GM12878 (cell line): ENCODE data around the gene ACAT2. TPM values are rescaled to one million over a fixed set of nuclear protein-coding genes. Genes with fewer than 3 reads are reported as not detected.

ENCODE experiments used
- IKZF2 ChIP-seq, 2 experiments: fragments of 450-650 bp; IDR thresholded peaks; 2 replicates each; pipeline ENCODE4 v1.6.1; 2017; ENCODE audit warnings: mild to moderate bottlenecking in 2 of 2, moderate library complexity in 2 of 2
- NR2C1 ChIP-seq: fragments of 450-650 bp; IDR thresholded peaks from 2 replicates; pipeline ENCODE4 v1.6.1; 2017; ENCODE audit warnings: antibody characterized with exemption, mild to moderate bottlenecking, moderate library complexity
- POU2F2 ChIP-seq: IDR thresholded peaks from 3 replicates; pipeline ENCODE4 v1.6.1; 2011; ENCODE audit warnings: low read depth, mild to moderate bottlenecking, low read length, borderline replicate concordance
- YY1 ChIP-seq: IDR thresholded peaks from 2 replicates; pipeline ENCODE4 v1.6.1; 2011; ENCODE audit warnings: low read depth, mild to moderate bottlenecking, low read length
- polyA plus RNA-seq, 11 experiments: library from polyadenylated mRNA; depleted of rRNA in 4 of 11; unstranded in 6 of 11; stranded (reverse) in 5 of 11; fragments of >200 nt; fragmentation: Nextera tagmentation in 4 of 11; fragmentation: Illumina TruSeq in 1 of 11; extraction: Ambion mirVana in 4 of 11; extraction: Trizol in 1 of 11; gene quantifications; 1 replicate in 1 of 11; 2 replicates in 10 of 11; pipeline versions ENCODE4 v1.2.1 to v1.2.3, GENCODE V29; 2011 to 2016; ENCODE audit warnings: inconsistent platforms in 2 of 11, missing spikeins in 2 of 11, low read depth in 1 of 11
- total RNA-seq, 4 experiments: library from RNA; depleted of rRNA in 3 of 4; stranded (reverse); fragments of >200 nt in 3 of 4; fragmentation: Illumina TruSeq in 1 of 4; extraction: Trizol in 1 of 4; gene quantifications; 2 replicates each; pipeline versions ENCODE4 v1.2.1 to v1.2.3, GENCODE V29; 2013 to 2021
- TF ChIP-seq, protein P1 (sequence below): fragments of 450-650 bp; IDR thresholded peaks from 2 replicates; pipeline ENCODE4 v1.6.1; 2017; ENCODE audit warnings: mild to moderate bottlenecking, moderate library complexity
- TF ChIP-seq, protein P2 (sequence below): fragments of 450-650 bp; IDR thresholded peaks from 2 replicates; pipeline ENCODE4 v1.6.1; 2016; ENCODE audit warnings: mild to moderate bottlenecking
- TF ChIP-seq, protein P3 (sequence below): fragments of 450-650 bp; IDR thresholded peaks from 2 replicates; pipeline ENCODE4 v1.6.1; 2017; ENCODE audit warnings: low read depth, mild to moderate bottlenecking, moderate library complexity

ACAT2 gene
- total and polyA plus RNA-seq, 10 of the 15 experiments (the other 5 are each of a cell fraction or from before 2014, with no cell fraction given): 87.9 to 257 (median 132) TPM

GRCh38 chr6:159753081-159753872, 8.6 kb upstream of the ACAT2 start (continued):
- TF ChIP-seq, protein P1, sequence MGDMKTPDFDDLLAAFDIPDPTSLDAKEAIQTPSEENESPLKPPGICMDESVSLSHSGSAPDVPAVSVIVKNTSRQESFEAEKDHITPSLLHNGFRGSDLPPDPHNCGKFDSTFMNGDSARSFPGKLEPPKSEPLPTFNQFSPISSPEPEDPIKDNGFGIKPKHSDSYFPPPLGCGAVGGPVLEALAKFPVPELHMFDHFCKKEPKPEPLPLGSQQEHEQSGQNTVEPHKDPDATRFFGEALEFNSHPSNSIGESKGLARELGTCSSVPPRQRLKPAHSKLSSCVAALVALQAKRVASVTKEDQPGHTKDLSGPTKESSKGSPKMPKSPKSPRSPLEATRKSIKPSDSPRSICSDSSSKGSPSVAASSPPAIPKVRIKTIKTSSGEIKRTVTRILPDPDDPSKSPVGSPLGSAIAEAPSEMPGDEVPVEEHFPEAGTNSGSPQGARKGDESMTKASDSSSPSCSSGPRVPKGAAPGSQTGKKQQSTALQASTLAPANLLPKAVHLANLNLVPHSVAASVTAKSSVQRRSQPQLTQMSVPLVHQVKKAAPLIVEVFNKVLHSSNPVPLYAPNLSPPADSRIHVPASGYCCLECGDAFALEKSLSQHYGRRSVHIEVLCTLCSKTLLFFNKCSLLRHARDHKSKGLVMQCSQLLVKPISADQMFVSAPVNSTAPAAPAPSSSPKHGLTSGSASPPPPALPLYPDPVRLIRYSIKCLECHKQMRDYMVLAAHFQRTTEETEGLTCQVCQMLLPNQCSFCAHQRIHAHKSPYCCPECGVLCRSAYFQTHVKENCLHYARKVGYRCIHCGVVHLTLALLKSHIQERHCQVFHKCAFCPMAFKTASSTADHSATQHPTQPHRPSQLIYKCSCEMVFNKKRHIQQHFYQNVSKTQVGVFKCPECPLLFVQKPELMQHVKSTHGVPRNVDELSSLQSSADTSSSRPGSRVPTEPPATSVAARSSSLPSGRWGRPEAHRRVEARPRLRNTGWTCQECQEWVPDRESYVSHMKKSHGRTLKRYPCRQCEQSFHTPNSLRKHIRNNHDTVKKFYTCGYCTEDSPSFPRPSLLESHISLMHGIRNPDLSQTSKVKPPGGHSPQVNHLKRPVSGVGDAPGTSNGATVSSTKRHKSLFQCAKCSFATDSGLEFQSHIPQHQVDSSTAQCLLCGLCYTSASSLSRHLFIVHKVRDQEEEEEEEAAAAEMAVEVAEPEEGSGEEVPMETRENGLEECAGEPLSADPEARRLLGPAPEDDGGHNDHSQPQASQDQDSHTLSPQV: no peak
- TF ChIP-seq, protein P2, sequence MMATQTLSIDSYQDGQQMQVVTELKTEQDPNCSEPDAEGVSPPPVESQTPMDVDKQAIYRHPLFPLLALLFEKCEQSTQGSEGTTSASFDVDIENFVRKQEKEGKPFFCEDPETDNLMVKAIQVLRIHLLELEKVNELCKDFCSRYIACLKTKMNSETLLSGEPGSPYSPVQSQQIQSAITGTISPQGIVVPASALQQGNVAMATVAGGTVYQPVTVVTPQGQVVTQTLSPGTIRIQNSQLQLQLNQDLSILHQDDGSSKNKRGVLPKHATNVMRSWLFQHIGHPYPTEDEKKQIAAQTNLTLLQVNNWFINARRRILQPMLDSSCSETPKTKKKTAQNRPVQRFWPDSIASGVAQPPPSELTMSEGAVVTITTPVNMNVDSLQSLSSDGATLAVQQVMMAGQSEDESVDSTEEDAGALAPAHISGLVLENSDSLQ: no peak
- TF ChIP-seq YY1 (no peak), POU2F2 (no peak), IKZF2 (IDR thresholded peaks at IDR 0.05) (no peak), NR2C1 (no peak)
- TF ChIP-seq, protein P3, sequence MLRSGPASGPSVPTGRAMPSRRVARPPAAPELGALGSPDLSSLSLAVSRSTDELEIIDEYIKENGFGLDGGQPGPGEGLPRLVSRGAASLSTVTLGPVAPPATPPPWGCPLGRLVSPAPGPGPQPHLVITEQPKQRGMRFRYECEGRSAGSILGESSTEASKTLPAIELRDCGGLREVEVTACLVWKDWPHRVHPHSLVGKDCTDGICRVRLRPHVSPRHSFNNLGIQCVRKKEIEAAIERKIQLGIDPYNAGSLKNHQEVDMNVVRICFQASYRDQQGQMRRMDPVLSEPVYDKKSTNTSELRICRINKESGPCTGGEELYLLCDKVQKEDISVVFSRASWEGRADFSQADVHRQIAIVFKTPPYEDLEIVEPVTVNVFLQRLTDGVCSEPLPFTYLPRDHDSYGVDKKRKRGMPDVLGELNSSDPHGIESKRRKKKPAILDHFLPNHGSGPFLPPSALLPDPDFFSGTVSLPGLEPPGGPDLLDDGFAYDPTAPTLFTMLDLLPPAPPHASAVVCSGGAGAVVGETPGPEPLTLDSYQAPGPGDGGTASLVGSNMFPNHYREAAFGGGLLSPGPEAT: no peak
